ENCODE results near the gene JADE2. TPM values are rescaled to one million over a fixed set of nuclear protein-coding genes. Genes with fewer than 3 reads are reported as not detected.
A peak's percentile ranks its signal among the peaks of the same experiment; 100 is the strongest.
"Not testable (repeated sequence)": the region's sequence is repeated elsewhere in the genome, so short reads cannot be mapped to it uniquely, and the experiment has no call there.

The JADE2 gene
- 5.2 TPM for total RNA-seq

GRCh38 chr5:134524826-134525682 is at the start of gene JADE2:
TSS of gene JADE2 (plus strand) at chr5:134525670. CDS start at chr5:134535858, 10,188 bp downstream.
- peak; percentile 76 for DNase-seq

- no peak for DNase-seq
These were observed 47.8 kb upstream of the JADE2 start for GRCh38 chr5:134477462-134478245.

GRCh38 chr5:134479839-134480238 is 45.6 kb upstream of the JADE2 start:
- no peak for DNase-seq

DNA sequence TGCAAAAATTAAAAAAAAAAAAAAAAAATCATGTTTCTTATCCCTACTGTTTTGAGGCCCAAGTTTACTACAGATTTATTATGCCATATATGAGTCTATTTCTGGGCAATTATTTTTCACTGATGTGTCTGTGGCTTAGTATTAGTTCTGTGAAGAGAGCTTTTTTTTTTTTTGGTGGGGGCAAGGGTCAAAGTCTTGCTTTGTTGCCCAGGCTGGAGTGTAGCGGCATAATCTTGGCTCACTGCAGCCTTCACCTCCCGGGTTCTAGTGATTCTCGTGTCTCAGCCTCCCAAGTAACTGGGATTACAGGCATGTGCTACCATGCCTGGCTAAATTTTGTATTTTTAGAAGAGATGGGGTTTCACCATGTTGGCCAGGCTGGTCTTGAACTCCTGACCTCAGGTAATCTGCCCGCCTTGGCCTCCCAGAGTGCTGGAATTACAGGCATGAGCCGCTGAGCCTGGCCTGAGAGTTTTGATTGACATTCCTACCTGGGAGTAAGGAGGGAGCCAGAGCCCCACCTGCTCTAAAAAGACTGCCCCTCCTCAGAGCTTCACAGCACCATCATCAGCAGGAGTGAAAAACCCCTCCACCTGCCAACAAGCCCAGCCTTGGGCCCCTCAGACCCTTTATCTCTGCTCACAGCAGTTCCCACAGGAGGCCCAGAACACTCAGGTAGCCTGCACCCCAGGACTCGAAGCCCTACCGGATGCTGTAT is 36.1 kb upstream of the JADE2 start:
- no peak for DNase-seq

GRCh38 chr5:134490255-134490924 is 35.1 kb upstream of the JADE2 start:
- no peak for DNase-seq

GRCh38 chr5:134490925-134491271 is 34.6 kb upstream of the JADE2 start:
- DNase-seq, result no peak

- DNase-seq, result no peak
These were observed 33.5 kb upstream of the JADE2 start for GRCh38 chr5:134491841-134492442.

- DNase-seq, result no peak
These were observed 32.9 kb upstream of the JADE2 start for GRCh38 chr5:134492568-134492967.

DNA sequence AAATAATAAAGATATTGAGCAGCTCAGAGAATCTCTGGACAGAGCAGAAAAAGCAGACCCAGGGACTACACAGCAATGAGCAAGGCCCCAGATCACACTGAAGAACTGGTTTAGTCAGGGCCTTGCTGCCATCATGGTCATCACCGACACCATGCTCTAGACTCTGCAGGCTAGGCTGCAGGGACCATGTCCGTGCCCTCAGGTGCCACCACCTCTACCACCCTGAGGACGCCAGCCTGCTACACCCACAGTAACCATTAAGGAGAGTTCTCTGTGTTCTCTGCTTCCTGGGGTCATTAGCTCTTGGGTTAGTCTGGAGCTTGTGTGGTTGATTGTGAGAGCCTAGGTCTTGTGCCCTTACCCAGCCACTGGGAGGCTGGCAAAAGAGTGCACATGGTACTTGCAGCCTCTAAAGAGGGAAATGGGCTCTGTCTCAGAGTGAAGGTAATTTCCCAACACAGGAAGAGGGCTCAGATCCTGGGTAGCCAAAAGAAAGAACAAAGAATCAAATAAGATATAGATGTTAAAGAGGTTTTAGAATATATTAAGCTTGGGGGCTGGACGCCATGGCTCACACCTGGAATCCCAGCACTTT is 31.9 kb upstream of the JADE2 start:
- DNase-seq, result no peak

DNA sequence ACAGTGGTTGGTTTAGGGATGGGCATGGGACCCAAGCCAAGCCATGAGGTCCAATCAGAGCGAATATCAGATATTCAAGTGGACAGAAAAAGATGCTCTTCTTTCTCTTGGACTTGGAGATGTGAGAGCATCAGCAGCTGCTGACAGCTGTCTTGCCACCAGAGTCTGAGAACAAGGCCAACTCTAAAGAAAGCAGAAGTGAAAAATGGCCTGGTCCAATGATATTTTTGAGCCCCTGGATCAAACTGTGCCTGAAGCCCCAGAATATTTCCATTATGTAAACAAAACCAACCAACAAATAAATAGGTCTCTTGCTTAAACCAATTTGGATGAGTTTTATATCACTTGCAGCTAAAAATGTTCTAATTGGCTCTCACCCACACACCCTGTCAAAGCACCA is 30.7 kb upstream of the JADE2 start:
- no peak for DNase-seq

- DNase-seq, result not testable (repeated sequence)
These were observed 25.6 kb upstream of the JADE2 start for GRCh38 chr5:134499905-134500304.

DNA sequence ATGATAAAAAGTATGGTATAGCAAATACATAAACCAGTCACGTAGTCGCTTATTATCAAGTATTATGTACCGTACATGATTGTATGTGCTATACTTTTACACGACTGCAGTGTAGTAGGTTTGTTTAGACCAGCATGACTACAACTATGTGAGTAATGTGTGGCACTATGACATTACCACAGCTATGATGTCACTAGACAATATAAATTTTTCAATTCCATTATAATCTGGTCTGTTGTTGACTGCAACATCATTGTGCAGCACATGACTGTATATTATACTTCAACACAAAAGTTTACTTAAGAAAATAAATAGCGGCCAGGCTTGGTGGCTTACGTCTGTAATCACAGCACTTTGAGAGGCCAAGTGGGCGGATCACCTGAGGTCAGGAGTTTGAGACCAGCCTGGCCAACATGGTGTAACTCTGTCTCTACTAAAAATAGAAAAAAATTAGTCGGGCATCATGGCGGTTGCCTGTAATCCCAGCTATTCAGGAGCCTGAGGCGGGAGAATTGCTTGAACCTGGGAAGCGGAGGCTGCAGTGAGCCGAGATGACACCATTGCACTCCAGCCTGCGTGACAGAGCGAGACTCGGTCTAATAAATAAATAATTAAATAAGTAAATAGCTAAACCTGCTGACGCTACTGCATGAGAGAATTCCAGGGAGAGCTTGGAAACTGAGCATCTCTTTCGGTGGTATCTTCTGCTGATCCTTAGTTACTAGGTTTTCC is 24.6 kb upstream of the JADE2 start:
- DNase-seq, result no peak

GRCh38 chr5:134502259-134502658 is 23.2 kb upstream of the JADE2 start:
- no peak for DNase-seq

DNA sequence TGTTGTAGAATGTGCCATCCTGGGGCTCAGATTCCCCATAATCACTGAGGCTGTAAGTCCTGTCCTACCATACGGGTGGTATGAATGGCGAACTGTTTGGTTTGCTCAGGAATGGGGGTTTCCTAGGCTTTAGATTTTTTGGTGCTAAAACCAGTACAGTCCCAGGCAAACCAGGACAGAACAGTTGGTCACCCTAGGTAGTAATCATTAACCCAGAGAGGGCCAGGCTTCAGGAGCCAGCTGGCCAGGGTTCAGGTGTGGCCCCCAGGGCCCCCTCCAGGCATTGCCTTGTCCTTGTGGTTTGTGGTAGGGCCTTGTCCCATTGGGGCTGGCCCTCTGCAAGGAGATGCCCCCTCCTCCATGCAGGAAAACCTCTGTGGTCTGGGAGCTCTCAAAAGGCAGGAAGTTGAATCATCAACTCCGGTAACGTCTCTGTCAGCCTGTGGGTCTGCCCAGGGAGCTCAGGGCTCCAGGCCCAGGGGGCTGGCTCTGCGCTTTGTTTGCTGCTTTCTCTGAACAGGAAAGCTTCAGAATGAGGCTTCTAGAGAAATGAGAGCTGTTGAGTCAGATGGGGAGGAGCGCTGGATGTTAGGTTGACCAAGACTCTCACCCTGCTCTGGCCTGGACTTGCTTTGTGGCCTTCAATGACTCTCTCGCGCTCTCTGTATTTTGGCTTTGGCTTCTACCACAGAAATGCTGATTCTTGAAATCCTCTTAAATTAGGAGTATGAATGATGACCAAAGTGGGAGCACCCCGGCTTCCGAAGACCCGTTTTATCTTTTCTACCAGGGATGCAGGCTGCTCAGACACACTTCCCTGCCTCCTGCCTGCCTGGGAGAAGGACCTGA is 22.2 kb upstream of the JADE2 start:
- DNase-seq, result peak; percentile 26

DNA sequence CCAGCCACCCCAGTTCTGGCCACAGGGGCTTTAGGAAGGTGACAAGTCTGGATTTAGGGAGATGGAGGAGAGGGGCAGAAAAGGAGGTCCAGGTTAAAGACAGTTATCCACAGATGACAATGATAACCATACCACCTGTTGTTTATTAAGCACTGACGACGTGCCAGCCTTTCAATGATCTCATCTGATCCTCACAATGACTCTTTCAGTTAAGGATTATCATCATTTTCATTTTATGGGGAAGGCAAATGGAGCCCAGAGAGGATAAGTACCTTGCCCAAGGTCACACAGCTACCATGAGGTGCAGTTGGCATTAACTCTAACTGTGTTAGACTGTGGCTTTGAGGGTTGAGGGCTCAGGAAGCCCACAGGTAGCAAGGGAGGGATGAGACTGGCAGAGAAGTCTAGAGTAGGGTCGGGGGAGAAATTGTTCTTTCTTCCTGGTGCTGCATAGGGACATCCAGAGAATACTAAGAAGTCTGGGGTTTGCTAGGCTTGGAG is 21.5 kb upstream of the JADE2 start:
- DNase-seq, result no peak

- no peak for DNase-seq
These were observed 20.7 kb upstream of the JADE2 start for GRCh38 chr5:134504629-134505300.

GRCh38 chr5:134506054-134507039 is 19.1 kb upstream of the JADE2 start:
- DNase-seq, result no peak

DNA sequence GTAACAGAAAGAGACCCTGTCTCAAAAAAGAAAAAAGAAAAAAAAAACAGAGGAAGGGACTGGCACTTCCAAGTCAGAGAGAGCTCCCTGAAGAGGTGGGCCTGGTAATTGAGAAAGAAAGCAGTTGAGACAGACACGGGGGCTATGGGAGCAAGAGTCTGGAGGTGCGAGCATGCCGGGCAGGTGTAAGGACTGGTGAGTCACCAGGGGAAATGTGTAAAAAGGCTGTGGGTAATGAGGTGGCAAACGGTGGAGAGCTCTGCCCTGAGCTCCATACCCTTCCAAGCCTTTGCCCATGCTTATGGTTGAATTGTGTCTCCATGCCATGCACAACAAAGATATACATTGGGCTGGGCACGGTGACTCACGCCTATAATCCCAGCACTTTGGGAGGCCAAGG is 18.0 kb upstream of the JADE2 start:
- DNase-seq, result no peak
